ENCODE data around the gene DRG1. TPM values are rescaled to one million over a fixed set of nuclear protein-coding genes. Genes with fewer than 3 reads are reported as not detected.

DRG1 gene
- total RNA-seq, 6 experiments from 2014 or later = 63.7 to 74.9 (median 66.4) TPM

DNA sequence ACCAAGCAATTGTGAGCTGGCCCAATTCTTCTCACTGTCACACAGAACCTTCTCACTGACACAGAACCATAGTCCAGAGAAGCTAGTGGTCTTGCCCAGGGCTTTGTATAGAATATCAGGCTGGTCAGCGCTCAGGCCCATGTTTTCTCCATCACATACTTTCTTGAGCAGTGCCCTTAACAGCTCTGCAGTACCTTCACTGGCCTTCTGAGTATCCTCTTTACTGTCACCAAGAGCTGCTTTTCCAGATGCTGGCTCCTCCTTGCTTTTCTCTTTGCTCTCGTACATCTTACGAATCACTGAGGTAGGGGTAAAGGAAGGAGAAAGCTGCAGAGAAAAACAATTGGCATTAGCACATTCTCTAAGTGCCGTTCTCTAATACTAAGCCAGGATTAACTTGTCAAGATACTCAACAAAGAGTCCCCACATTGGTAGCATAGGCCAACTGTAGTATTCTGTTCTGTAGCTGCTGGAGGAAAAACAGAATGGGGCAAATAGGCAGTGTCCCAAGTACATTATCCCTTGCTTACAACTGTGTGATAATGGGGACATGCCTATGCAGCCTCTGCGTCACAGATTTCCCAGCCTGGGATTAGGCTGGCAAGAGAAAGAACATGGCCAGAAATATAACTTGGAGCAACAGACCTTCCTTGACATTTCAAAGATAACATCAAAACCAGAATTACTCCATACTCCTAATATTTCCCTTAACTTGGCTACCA, 43.5 kb downstream of the DRG1 start:
- Mint-ChIP-seq H3K4me3 (no peak overlapping the region), H3K27me3 (ENCODE audit: insufficient read depth) (no peaks in the 10 kb centered on the region; the same call in 1 of the 2 replicates), H3K9me3 (no peaks in the 10 kb centered on the region), H3K4me1 (ENCODE audit: low read depth) (no peaks in the 10 kb centered on the region), H3K27ac (no peak overlapping the region), H3K36me3 (ENCODE audit: low read depth) (peaks cover 45% of the 10 kb centered on the region)
- TF ChIP-seq, protein P1, sequence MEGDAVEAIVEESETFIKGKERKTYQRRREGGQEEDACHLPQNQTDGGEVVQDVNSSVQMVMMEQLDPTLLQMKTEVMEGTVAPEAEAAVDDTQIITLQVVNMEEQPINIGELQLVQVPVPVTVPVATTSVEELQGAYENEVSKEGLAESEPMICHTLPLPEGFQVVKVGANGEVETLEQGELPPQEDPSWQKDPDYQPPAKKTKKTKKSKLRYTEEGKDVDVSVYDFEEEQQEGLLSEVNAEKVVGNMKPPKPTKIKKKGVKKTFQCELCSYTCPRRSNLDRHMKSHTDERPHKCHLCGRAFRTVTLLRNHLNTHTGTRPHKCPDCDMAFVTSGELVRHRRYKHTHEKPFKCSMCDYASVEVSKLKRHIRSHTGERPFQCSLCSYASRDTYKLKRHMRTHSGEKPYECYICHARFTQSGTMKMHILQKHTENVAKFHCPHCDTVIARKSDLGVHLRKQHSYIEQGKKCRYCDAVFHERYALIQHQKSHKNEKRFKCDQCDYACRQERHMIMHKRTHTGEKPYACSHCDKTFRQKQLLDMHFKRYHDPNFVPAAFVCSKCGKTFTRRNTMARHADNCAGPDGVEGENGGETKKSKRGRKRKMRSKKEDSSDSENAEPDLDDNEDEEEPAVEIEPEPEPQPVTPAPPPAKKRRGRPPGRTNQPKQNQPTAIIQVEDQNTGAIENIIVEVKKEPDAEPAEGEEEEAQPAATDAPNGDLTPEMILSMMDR (IDR thresholded peaks at IDR 0.05) = no peak
- no peak for DNase-seq

DNA sequence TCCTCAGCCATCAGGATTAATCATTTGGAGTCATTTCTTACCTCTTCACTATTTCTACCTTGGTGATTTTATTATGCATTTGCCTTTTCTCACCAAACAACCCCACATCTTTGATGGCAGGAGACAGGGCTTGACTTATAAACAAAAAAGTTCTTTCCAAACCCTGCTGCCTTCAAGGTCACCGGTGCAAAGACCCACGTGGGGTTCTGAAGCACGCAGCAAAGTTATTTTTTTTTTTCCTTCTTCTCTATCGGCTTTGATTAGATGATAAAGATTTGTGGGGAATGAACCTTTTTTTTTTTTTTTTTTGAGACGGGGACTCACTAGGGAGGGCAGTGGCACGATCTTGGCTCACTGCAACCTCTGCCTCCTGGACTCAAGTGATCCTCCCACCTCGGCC, 44.1 kb downstream of the DRG1 start:
- Mint-ChIP-seq H3K27ac (no peak overlapping the region), H3K9me3 (no peaks in the 10 kb centered on the region), H3K27me3 (ENCODE audit: insufficient read depth) (peaks cover 2% of the 10 kb centered on the region; the same call in 1 of the 2 replicates), H3K36me3 (ENCODE audit: low read depth) (peaks cover 41% of the 10 kb centered on the region), H3K4me1 (ENCODE audit: low read depth) (no peaks in the 10 kb centered on the region), H3K4me3 (no peak overlapping the region)
- TF ChIP-seq, protein P1 (IDR thresholded peaks at IDR 0.05) = no peak
- DNase-seq = no peak

DNA sequence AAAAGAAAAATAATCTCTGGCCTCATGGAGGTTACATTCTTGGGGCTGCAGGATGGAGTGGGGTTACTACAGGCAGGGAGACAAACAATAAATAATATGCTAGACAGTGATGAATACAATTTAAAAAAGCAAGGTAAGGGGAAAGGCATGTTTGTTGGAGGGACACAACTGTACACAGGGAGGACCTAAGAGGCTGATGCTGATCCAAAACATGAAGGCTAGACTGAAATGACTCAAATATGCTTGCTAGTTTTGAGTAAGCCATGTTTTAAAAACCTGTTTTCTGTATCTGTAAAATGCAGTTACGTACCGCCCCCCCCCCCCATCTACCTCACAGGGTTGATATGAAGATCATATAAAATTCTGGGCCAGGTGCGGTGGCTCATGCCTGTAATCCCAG, 46.2 kb downstream of the DRG1 start:
- Mint-ChIP-seq H3K27me3 (ENCODE audit: insufficient read depth) (peaks cover 2% of the 10 kb centered on the region; the same call in 1 of the 2 replicates), H3K4me3 (no peak overlapping the region), H3K4me1 (ENCODE audit: low read depth) (no peaks in the 10 kb centered on the region), H3K36me3 (ENCODE audit: low read depth) (peaks cover 24% of the 10 kb centered on the region), H3K27ac (no peak overlapping the region), H3K9me3 (no peaks in the 10 kb centered on the region)
- TF ChIP-seq, protein P1 (IDR thresholded peaks at IDR 0.05) = no peak
- no peak for DNase-seq

DNA sequence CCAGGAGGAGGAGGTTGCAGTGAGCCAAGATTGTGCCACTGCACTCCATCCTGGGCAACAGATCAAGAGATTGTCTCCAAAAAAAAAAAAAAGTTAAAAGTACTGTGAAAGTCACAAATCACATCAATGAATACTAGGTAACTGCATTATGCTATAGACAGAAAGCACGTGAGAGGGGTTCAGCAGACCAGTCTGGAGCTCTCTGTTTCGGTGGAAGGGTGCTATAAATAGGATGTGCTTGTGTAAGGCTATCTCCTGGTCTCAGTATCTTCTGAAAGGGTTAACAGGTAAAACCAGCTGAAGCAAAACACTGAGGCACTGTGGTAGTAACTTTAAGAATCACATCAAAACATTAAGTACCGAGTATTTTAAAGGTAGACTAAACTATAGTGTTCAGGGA, 46.8 kb downstream of the DRG1 start:
- peaks cover 23% of the 10 kb centered on the region for H3K36me3 Mint-ChIP-seq (ENCODE audit: low read depth)
- no peaks in the 10 kb centered on the region for H3K9me3 Mint-ChIP-seq

DNA sequence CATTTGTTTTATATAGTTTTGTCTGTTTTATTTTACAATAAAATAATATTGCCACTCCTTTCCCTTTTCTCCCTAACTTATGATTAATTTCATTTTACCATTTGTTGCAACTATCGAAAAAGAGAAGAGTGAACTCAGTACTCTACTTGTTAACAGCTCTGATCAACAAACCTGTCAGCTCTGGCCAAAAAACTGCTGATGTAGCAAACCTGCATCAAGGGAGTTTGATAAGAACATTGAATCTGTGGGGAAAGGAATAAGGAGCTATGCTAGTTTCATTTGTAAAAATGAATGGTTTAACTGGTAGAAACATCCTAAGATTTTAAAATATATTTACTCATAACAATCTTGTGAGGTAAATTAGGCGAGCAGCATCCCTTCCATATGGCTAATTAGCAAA, 47.4 kb downstream of the DRG1 start:
- peaks cover 4% of the 10 kb centered on the region for H3K4me1 Mint-ChIP-seq (ENCODE audit: low read depth)
- H3K4me3 Mint-ChIP-seq = no peak overlapping the region
- peaks cover 2% of the 10 kb centered on the region; the same call in 1 of the 2 replicates for H3K27me3 Mint-ChIP-seq (ENCODE audit: insufficient read depth)
- H3K27ac Mint-ChIP-seq = no peak overlapping the region
- no peaks in the 10 kb centered on the region for H3K9me3 Mint-ChIP-seq
- H3K36me3 Mint-ChIP-seq (ENCODE audit: low read depth) = peaks cover 19% of the 10 kb centered on the region
- DNase-seq = no peak
- TF ChIP-seq, protein P1 (IDR thresholded peaks at IDR 0.05) = no peak

More for the DNA sequence above, 46.8 kb downstream of the DRG1 start:
- TF ChIP-seq, protein P1 (IDR thresholded peaks at IDR 0.05) = no peak
- Mint-ChIP-seq H3K27me3 (ENCODE audit: insufficient read depth) (peaks cover 2% of the 10 kb centered on the region; the same call in 1 of the 2 replicates), H3K4me3 (no peak overlapping the region), H3K27ac (no peak overlapping the region), H3K4me1 (ENCODE audit: low read depth) (no peaks in the 10 kb centered on the region)
- no peak for DNase-seq

Measured in HFFc6 (cell line).